Retinal pigment epithelial cell (primary cell): Measurements from ENCODE around the gene C2orf72.
"Not testable (repeated sequence)": the region's sequence is repeated elsewhere in the genome, so short reads cannot be mapped to it uniquely, and the experiment has no call there.

Experiments used
- DNase-seq: peaks from one replicate; pipeline ENCODE4 v3.0.0-alpha.2; 2010; ENCODE audit warnings: low read depth
- H3K4me3 ChIP-seq: 2 replicates; pipeline ENCODE4 v1.5.1; 2011; ENCODE audit warnings: mild to moderate bottlenecking, low read length, control low read depth, moderate library complexity
- CTCF ChIP-seq: conservative IDR thresholded peaks from 2 replicates; pipeline ENCODE4 v1.5.1; 2011; ENCODE audit warnings: low read depth, low read length, control low read depth, inconsistent platforms

Gene C2orf72

GRCh38 chr2:231013820-231014219 lies 23.5 kb upstream of the C2orf72 start:
- no peak for TF ChIP-seq CTCF
- DNase-seq = no peak
- H3K4me3 ChIP-seq = no peak overlapping the region

- H3K4me3 ChIP-seq = no peak overlapping the region
- TF ChIP-seq CTCF = no peak
- no peak for DNase-seq
Measured at GRCh38 chr2:231015478-231015877, 21.8 kb upstream of the C2orf72 start.

GRCh38 chr2:231015926-231016325 lies 21.4 kb upstream of the C2orf72 start:
- no peak for DNase-seq
- no peak for TF ChIP-seq CTCF

GRCh38 chr2:231016566-231017230 lies 20.6 kb upstream of the C2orf72 start:
- no peak overlapping the region for H3K4me3 ChIP-seq
- no peak for TF ChIP-seq CTCF
- DNase-seq = no peak

More at GRCh38 chr2:231015926-231016325, 21.4 kb upstream of the C2orf72 start:
- H3K4me3 ChIP-seq = no peak overlapping the region

- no peak for TF ChIP-seq CTCF
- no peak for DNase-seq
Measured at GRCh38 chr2:231017231-231017598, 20.1 kb upstream of the C2orf72 start.

GRCh38 chr2:231018184-231018583 lies 19.1 kb upstream of the C2orf72 start:
- no peak for TF ChIP-seq CTCF
- no peak overlapping the region for H3K4me3 ChIP-seq
- DNase-seq = no peak

More at GRCh38 chr2:231017231-231017598, 20.1 kb upstream of the C2orf72 start:
- no peak overlapping the region for H3K4me3 ChIP-seq

GRCh38 chr2:231025059-231025458 lies 12.3 kb upstream of the C2orf72 start:
- H3K4me3 ChIP-seq, DNase-seq: not testable (repeated sequence)
